ENCODE results near the gene NCBP3.
"Not testable (repeated sequence)": the region's sequence is repeated elsewhere in the genome, so short reads cannot be mapped to it uniquely, and the experiment has no call there.

The NCBP3 gene

GRCh38 chr17:3795390-3796102 is 50.5 kb downstream of the NCBP3 start:
- no peak overlapping the region for H3K27ac ChIP-seq
- TF ChIP-seq ZFX (IDR thresholded peaks at IDR 0.05; ENCODE audit: borderline replicate concordance) (no peak), CTCF (IDR thresholded peaks at IDR 0.05) (no peak)

GRCh38 chr17:3794557-3795389 is 51.3 kb downstream of the NCBP3 start:
- TF ChIP-seq CTCF (IDR thresholded peaks at IDR 0.05) (no peak), ZFX (IDR thresholded peaks at IDR 0.05; ENCODE audit: borderline replicate concordance) (no peak)
- H3K27ac ChIP-seq, result no peak overlapping the region

GRCh38 chr17:3794152-3794551 is 51.9 kb downstream of the NCBP3 start:
- H3K27ac ChIP-seq, result not testable (repeated sequence)

- not testable (repeated sequence) for H3K27ac ChIP-seq
Measured at GRCh38 chr17:3793258-3793657, 52.8 kb downstream of the NCBP3 start.

- TF ChIP-seq ZFX (IDR thresholded peaks at IDR 0.05; ENCODE audit: borderline replicate concordance) (no peak), CTCF (IDR thresholded peaks at IDR 0.05) (no peak)
- no peak overlapping the region for H3K27ac ChIP-seq
Measured at GRCh38 chr17:3792481-3792880, 53.6 kb downstream of the NCBP3 start.

GRCh38 chr17:3788200-3788599 is 57.8 kb downstream of the NCBP3 start:
- no peak overlapping the region for H3K27ac ChIP-seq
- TF ChIP-seq ZFX (IDR thresholded peaks at IDR 0.05; ENCODE audit: borderline replicate concordance) (no peak), CTCF (IDR thresholded peaks at IDR 0.05) (no peak)

- H3K27ac ChIP-seq, result not testable (repeated sequence)
Measured at GRCh38 chr17:3785323-3785722, 60.7 kb downstream of the NCBP3 start.

GRCh38 chr17:3782751-3783150 is 63.3 kb downstream of the NCBP3 start:
- TF ChIP-seq CTCF (IDR thresholded peaks at IDR 0.05) (no peak), ZFX (IDR thresholded peaks at IDR 0.05; ENCODE audit: borderline replicate concordance) (no peak)
- no peak overlapping the region for H3K27ac ChIP-seq

GRCh38 chr17:3780986-3781385 is 65.1 kb downstream of the NCBP3 start:
- no peak overlapping the region for H3K27ac ChIP-seq
- TF ChIP-seq ZFX (IDR thresholded peaks at IDR 0.05; ENCODE audit: borderline replicate concordance), result no peak
- no peak for TF ChIP-seq CTCF (IDR thresholded peaks at IDR 0.05)

Measured in 22Rv1 (cell line).